IMR-90 (cell line): ENCODE measurements around the gene SNIP1.

ENCODE experiments used
- BHLHE40 ChIP-seq: fragments of 150-350 bp; IDR thresholded peaks from 2 replicates; pipeline ENCODE4 v1.6.1; 2016; ENCODE audit warnings: mild to moderate bottlenecking, low read depth, low read length
- CEBPB ChIP-seq: IDR thresholded peaks from 2 replicates; pipeline ENCODE4 v1.6.1; 2012; ENCODE audit warnings: low read depth, low read length, improper control_type of control experiment
- CTCF ChIP-seq: conservative IDR thresholded peaks from 2 replicates; pipeline ENCODE4 v1.5.1; 2012; ENCODE audit warnings: mild to moderate bottlenecking, low read depth, low read length, improper control_type of control experiment
- ELK1 ChIP-seq: fragments of 150-350 bp; IDR thresholded peaks from 2 replicates; pipeline ENCODE4 v1.6.1; 2016; ENCODE audit warnings: low read depth, mild to moderate bottlenecking, low read length, moderate library complexity, borderline replicate concordance
- MAFK ChIP-seq: IDR thresholded peaks from 2 replicates; pipeline ENCODE4 v1.6.1; 2012; ENCODE audit warnings: low read depth, low read length, improper control_type of control experiment
- MAZ ChIP-seq: IDR thresholded peaks from 2 replicates; pipeline ENCODE4 v1.6.1; 2012; ENCODE audit warnings: low read depth, mild to moderate bottlenecking, low read length, improper control_type of control experiment, moderate library complexity, borderline replicate concordance
- MXI1 ChIP-seq: IDR thresholded peaks from 2 replicates; pipeline ENCODE4 v1.6.1; 2012; ENCODE audit warnings: low read depth, mild to moderate bottlenecking, low read length, moderate library complexity, borderline replicate concordance
- NFE2L2 ChIP-seq: fragments of 150-350 bp; IDR thresholded peaks from 2 replicates; pipeline ENCODE4 v1.6.1; 2016; ENCODE audit warnings: low read depth, mild to moderate bottlenecking, low read length
- POLR2A ChIP-seq: IDR thresholded peaks from 2 replicates; pipeline ENCODE4 v1.6.1; 2012; ENCODE audit warnings: mild to moderate bottlenecking, low read depth, low read length
- RAD21 ChIP-seq: IDR thresholded peaks from 2 replicates; pipeline ENCODE4 v1.6.1; 2012; ENCODE audit warnings: low read length, improper control_type of control experiment
- RCOR1 ChIP-seq: IDR thresholded peaks from 2 replicates; pipeline ENCODE4 v1.6.1; 2012; ENCODE audit warnings: mild to moderate bottlenecking, low read length, improper control_type of control experiment; ENCODE audit not compliant: insufficient replicate concordance
- RFX5 ChIP-seq: IDR thresholded peaks from 2 replicates; pipeline ENCODE4 v1.8.0; 2012; ENCODE audit warnings: low read depth, mild to moderate bottlenecking, low read length, moderate library complexity
- SMC3 ChIP-seq: fragments of 150-350 bp; IDR thresholded peaks from 2 replicates; pipeline ENCODE4 v1.6.1; 2016; ENCODE audit warnings: low read depth, mild to moderate bottlenecking, antibody characterized with exemption, low read length, moderate library complexity
- USF2 ChIP-seq: fragments of 150-350 bp; IDR thresholded peaks from 2 replicates; pipeline ENCODE4 v1.6.1; 2017; ENCODE audit warnings: mild to moderate bottlenecking, antibody characterized with exemption, low read length, low read depth

- no peak for TF ChIP-seq CTCF
- no peak for TF ChIP-seq RCOR1
- no peak for TF ChIP-seq POLR2A
- no peak for TF ChIP-seq RFX5
- TF ChIP-seq CEBPB = no peak
- TF ChIP-seq MAFK = no peak
- no peak for TF ChIP-seq USF2
- no peak for TF ChIP-seq BHLHE40
- TF ChIP-seq SMC3 = no peak
- TF ChIP-seq ELK1 = no peak
- TF ChIP-seq RAD21 = no peak
- no peak for TF ChIP-seq NFE2L2
- no peak for TF ChIP-seq MAZ
- no peak for TF ChIP-seq MXI1
These were observed 13.9 kb downstream of the SNIP1 start for GRCh38 chr1:37540036-37540785.
